ENCODE measurements around the gene ATP8A1. TPM values are rescaled to one million over a fixed set of nuclear protein-coding genes. Genes with fewer than 3 reads are reported as not detected.

ATP8A1 gene
- total and polyA plus RNA-seq, 4 donors = 0.65 to 15.9 (median 5.9) TPM

DNA sequence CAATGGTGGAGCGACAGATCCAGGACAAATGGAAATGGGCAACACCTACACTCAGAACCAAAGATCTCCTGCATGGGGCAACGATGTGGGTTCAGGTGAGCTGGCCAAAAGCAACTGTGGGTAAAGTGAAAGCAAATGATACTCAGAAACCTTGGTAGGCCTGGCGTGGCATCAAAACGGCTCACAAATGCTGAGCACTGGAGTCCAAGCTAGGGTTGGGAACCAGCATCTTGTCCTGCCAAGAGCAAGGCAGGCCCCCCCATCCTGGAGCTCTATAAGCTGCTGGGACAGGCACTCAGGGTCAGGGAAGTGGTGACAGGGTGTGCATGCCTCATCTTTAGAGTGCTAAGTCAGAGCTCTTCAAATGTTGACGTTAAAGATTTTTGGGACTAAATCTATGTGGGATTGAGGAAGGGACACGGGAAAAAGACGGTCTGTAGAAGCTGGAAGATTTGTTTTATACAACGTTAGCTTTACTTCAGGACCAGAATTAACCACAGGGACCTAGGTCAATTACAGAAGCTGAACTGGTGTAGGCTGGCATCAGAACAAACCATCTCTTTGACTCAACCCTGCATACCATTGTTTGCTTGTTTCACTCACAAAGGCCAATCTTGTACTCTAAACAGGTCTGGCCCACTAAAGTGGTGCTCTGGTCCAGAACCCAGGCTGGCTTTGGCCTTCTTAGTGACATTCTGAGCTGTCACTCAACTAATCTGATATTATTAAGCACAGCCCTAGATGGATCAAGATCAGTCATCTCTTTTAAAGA is 10.7 kb downstream of the ATP8A1 start:
- Histone ChIP-seq H3K27ac (ENCODE audit: low read depth in 1 of 2, low read length in 2 of 2) (no peak overlapping the region), H3K36me3 (ENCODE audit: control insufficient read depth in 4 of 4, insufficient read depth in 3 of 4, low read depth in 1 of 4, low read length in 3 of 4) (no peaks in the 10 kb centered on the region), H3K9me3 (ENCODE audit: control insufficient read depth in 4 of 4, low read length in 3 of 4) (no peaks in the 10 kb centered on the region), H3K4me3 (ENCODE audit: low read depth in 1 of 3, low read length in 3 of 3) (no peak overlapping the region), H3K9ac (ENCODE audit: low read depth in 1 of 2, low read length in 2 of 2) (no peak overlapping the region), H3K4me1 (ENCODE audit: control insufficient read depth in 4 of 4, insufficient read depth in 4 of 4, low read length in 3 of 4) (no peaks in the 10 kb centered on the region), H3K27me3 (ENCODE audit: control insufficient read depth in 4 of 4, insufficient read depth in 4 of 4, low read length in 3 of 4) (no peaks in the 10 kb centered on the region)
- TF ChIP-seq TAF1 (conservative IDR thresholded peaks at IDR 0.05) (no peak), EGR1 (IDR thresholded peaks at IDR 0.05; ENCODE audit: low read depth in 2 of 2) (no peak), HNF4G (IDR thresholded peaks at IDR 0.05) (no peak), RXRA (IDR thresholded peaks at IDR 0.05) (no peak), FOXA1 (IDR thresholded peaks at IDR 0.05) (no peak), JUND (IDR thresholded peaks at IDR 0.05) (no peak), YY1 (IDR thresholded peaks at IDR 0.05) (no peak), GABPA (IDR thresholded peaks at IDR 0.05 in 1 of 2, conservative IDR thresholded peaks at IDR 0.05 in 1 of 2) (no peak), FOXA2 (IDR thresholded peaks at IDR 0.05) (no peak), RAD21 (IDR thresholded peaks at IDR 0.05) (no peak), NR2F2 (IDR thresholded peaks at IDR 0.05) (no peak), HNF4A (conservative IDR thresholded peaks at IDR 0.05) (no peak)
- TF ChIP-seq, protein P1, sequence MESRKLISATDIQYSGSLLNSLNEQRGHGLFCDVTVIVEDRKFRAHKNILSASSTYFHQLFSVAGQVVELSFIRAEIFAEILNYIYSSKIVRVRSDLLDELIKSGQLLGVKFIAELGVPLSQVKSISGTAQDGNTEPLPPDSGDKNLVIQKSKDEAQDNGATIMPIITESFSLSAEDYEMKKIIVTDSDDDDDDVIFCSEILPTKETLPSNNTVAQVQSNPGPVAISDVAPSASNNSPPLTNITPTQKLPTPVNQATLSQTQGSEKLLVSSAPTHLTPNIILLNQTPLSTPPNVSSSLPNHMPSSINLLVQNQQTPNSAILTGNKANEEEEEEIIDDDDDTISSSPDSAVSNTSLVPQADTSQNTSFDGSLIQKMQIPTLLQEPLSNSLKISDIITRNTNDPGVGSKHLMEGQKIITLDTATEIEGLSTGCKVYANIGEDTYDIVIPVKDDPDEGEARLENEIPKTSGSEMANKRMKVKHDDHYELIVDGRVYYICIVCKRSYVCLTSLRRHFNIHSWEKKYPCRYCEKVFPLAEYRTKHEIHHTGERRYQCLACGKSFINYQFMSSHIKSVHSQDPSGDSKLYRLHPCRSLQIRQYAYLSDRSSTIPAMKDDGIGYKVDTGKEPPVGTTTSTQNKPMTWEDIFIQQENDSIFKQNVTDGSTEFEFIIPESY (IDR thresholded peaks at IDR 0.05) = no peak
- TF ChIP-seq, protein P2, sequence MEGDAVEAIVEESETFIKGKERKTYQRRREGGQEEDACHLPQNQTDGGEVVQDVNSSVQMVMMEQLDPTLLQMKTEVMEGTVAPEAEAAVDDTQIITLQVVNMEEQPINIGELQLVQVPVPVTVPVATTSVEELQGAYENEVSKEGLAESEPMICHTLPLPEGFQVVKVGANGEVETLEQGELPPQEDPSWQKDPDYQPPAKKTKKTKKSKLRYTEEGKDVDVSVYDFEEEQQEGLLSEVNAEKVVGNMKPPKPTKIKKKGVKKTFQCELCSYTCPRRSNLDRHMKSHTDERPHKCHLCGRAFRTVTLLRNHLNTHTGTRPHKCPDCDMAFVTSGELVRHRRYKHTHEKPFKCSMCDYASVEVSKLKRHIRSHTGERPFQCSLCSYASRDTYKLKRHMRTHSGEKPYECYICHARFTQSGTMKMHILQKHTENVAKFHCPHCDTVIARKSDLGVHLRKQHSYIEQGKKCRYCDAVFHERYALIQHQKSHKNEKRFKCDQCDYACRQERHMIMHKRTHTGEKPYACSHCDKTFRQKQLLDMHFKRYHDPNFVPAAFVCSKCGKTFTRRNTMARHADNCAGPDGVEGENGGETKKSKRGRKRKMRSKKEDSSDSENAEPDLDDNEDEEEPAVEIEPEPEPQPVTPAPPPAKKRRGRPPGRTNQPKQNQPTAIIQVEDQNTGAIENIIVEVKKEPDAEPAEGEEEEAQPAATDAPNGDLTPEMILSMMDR (IDR thresholded peaks at IDR 0.05; ENCODE audit: low read depth, low read length, missing input control) = no peak
- WGBS = 92% methylated on average over 8 of the region's 8 CpGs
- no peak for DNase-seq (ENCODE audit: low spot score)

DNA sequence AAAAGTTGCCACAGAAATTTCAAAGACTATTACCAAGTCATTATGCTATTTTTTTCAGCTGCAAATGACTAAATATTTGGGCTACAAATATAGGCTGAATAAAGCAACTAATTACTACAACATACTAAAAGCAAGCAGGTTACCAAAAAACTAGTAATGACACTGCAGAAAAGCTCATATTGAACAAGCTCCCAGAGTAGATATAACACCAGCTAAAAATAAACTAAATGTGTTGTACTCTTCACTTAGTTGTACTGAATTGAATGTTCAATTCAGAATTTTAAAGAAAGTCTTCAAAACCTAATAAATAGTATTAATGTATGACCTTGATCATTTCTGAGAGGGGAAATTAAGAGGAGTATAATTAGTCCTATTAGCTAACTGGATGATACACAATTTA is 12.0 kb downstream of the ATP8A1 start:
- DNase-seq (ENCODE audit: low spot score) = no peak
- Histone ChIP-seq H3K4me1 (ENCODE audit: control insufficient read depth in 4 of 4, insufficient read depth in 4 of 4, low read length in 3 of 4) (no peaks in the 10 kb centered on the region), H3K36me3 (ENCODE audit: control insufficient read depth in 4 of 4, insufficient read depth in 3 of 4, low read depth in 1 of 4, low read length in 3 of 4) (no peaks in the 10 kb centered on the region), H3K27ac (ENCODE audit: low read depth in 1 of 2, low read length in 2 of 2) (no peak overlapping the region), H3K27me3 (ENCODE audit: control insufficient read depth in 4 of 4, insufficient read depth in 4 of 4, low read length in 3 of 4) (no peaks in the 10 kb centered on the region), H3K9ac (ENCODE audit: low read depth in 1 of 2, low read length in 2 of 2) (no peak overlapping the region), H3K9me3 (ENCODE audit: control insufficient read depth in 4 of 4, low read length in 3 of 4) (no peaks in the 10 kb centered on the region), H3K4me3 (ENCODE audit: low read depth in 1 of 3, low read length in 3 of 3) (no peak overlapping the region)
- TF ChIP-seq, protein P3, sequence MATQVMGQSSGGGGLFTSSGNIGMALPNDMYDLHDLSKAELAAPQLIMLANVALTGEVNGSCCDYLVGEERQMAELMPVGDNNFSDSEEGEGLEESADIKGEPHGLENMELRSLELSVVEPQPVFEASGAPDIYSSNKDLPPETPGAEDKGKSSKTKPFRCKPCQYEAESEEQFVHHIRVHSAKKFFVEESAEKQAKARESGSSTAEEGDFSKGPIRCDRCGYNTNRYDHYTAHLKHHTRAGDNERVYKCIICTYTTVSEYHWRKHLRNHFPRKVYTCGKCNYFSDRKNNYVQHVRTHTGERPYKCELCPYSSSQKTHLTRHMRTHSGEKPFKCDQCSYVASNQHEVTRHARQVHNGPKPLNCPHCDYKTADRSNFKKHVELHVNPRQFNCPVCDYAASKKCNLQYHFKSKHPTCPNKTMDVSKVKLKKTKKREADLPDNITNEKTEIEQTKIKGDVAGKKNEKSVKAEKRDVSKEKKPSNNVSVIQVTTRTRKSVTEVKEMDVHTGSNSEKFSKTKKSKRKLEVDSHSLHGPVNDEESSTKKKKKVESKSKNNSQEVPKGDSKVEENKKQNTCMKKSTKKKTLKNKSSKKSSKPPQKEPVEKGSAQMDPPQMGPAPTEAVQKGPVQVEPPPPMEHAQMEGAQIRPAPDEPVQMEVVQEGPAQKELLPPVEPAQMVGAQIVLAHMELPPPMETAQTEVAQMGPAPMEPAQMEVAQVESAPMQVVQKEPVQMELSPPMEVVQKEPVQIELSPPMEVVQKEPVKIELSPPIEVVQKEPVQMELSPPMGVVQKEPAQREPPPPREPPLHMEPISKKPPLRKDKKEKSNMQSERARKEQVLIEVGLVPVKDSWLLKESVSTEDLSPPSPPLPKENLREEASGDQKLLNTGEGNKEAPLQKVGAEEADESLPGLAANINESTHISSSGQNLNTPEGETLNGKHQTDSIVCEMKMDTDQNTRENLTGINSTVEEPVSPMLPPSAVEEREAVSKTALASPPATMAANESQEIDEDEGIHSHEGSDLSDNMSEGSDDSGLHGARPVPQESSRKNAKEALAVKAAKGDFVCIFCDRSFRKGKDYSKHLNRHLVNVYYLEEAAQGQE (IDR thresholded peaks at IDR 0.05) = no peak
- TF ChIP-seq, protein P2 (IDR thresholded peaks at IDR 0.05; ENCODE audit: low read depth, low read length, missing input control) = no peak
- no peak for TF ChIP-seq NR2F2 (IDR thresholded peaks at IDR 0.05)
- TF ChIP-seq RAD21 (IDR thresholded peaks at IDR 0.05) = no peak
